Stimulated activated CD4-positive, alpha-beta T cell treated with anti-CD3 and anti-CD28 coated beads, Interleukin-12 subunit alpha, Interleukin-12 subunit beta, amount 100 ng/mL, for 4 hours (primary cell): ENCODE data around the gene C16orf90.
A peak's percentile ranks its signal among the peaks of the same experiment; 100 is the strongest.
"Not testable (repeated sequence)": the region's sequence is repeated elsewhere in the genome, so short reads cannot be mapped to it uniquely, and the experiment has no call there.

Experiments used
- DNase-seq: peaks from one replicate; pipeline ENCODE4 v3.0.0-alpha.2; 2020

The C16orf90 gene

DNA sequence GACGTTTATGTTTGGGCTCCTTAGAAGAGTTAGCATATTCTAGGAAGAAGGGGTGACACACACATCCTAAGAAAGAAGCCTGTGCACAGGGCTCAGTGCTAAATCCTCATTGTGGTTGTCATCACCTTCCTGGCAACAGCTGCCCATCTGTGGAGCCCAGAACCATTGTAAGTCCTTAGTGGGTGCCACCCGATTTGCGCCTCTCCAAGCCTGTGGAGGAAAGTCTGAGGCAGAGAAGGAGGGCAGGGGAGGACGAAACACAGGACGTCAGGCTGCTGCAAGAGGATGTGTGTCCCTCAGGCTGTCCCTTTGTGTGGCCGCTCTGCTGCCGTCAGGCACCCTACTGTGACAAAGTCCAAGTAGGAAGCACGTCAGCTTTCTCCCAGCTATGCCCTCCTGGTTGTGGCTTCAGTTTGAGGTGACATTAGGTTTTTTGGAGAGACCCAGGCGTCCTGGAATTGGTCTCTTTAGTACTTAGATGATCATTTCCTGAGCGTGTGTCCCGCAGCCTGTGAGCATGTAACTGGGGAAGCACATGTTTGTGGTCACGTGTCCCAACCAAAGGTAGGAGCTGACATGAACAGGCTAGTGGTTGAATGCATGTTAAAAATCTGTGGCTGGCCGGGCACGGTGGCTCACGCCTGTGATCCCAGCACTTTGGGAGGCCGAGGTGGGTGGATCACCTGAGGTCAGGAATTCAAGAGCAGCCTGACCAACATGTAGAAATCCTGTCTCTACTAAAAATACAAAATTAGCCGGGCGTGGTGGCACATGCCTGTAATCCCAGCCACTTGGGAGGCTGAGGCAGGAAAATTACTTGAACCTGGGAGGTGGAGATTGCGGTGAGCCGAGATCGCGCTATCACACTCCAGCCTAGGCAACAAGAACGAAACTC is 16.2 kb upstream of the C16orf90 start:
- no peak for DNase-seq

DNA sequence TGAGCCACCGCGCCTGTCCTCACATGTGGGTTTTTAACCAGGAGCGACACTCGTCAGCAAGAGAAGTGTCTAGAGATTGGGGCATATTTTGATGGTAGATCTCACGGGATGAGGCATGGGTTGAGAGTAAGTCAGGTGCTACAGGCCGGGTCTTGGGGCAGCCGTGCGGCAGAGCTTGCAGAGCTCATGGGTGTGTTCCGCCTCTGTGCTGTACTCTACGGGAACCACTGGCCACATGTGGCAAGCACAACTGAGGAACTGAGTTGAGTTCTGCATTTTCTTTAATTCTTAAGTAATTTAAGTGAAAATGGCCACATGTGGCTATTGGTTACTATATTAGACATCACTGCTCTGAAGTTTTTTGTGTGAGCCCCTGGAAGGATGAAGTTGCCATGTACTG is 15.1 kb upstream of the C16orf90 start:
- no peak for DNase-seq

DNA sequence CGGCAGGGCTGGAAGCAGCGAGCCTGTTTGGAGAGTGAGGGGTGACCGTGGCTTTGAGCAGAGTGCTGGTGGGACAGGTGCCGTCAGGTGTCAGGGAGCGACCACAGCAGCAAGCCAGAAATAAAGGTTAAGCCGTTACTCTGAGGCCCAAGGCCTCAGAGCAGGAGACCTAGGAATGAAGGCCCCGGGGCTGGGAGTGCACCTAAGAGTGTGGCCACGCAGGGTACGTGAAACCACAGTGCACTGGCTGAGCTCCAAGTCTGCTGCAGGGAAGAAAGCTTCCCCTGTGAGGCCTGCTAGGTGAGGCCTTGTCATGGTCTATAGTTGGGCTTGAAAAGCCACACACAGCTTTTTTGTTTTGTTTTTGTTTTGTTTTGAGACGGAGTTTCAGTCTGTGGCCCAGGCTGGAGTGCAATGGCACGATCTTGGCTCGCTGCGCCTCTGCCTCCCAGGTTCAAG is 14.2 kb upstream of the C16orf90 start:
- peak; percentile 47 for DNase-seq

DNA sequence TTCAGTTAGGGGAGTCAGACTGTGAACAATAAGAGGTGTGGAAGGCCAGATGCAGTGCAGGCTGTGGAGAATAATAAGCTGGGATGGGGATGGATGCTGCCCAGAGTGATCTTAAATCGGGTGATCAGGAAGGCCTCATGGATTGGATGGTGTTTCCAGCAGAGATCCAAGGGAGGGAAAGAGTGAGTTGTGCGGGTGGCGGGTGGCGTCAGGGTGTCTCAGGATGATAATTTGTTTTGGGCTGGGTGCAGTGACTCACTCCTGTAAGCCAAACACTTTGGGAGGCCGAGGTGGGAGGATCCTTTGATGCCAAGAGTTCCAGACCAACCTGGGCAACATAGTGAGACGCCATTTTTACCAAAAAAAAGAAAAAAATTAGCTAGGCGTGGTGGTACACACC is 13.4 kb upstream of the C16orf90 start:
- no peak for DNase-seq

DNA sequence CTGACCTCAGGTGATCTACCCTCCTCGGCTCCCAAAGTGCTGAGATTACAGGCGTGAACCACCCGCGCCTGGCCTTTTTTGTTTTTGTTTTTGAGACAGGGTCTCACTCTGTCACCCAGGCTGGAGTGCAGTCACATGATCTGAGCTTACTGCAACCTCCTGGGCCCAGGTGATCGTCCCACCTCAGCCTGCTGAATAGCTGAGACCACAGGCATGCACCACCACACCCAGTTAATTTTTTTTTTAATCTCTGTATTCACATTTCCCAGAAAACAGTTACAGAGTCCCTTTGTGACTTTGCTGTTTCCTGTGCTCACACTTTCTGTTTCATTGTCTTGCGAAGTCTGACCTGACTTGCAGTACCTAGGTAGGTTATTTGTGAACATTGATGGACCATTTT is 8.2 kb upstream of the C16orf90 start:
- peak; percentile 31 for DNase-seq

DNA sequence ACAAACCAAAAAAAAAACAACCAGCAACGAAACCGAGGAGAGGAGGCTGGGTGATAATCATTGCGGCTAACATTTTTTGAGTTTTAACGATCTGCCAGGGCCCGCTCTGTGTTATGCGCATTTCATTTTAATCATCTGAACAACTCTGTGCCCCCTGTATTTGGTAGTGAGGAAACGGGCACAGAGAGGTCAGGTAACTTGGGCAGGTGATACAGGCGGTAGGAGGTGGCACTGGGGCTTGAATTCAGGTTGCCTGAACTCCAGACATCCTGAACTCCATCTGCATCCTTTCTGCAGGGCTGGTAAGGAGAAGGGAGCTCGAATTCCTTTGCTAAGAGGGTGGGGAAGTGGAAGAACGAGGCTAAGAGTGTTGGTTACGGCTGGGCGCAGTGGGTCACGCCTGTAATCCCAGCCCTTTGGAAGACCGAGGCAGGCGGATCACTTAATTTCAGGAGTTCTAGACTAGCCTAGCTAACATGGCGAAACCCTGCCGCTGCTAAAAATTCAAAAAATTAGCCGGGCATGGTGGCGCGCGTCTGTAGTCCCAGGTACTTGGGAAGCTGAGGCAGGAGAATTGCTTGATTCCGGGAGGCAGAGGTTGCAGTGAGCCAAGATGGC is 6.6 kb upstream of the C16orf90 start:
- DNase-seq: no peak

DNA sequence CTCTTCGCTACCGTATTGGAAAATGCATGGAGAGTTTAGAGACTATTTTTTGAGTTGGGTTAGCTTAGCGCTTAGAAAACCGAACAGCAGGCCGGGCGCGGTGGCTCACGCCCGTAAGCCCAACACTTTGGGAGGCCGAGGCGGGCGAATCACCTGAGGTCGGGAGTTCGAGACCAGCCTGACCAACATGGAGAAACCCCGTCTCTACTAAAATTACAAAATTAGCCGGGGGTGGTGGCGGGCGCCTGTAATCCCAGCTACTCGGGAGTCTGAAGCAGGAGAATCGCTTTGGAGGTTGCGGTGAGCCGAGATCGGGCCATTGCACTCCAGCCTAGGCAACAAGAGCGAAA is 6.1 kb upstream of the C16orf90 start:
- not testable (repeated sequence) for DNase-seq

DNA sequence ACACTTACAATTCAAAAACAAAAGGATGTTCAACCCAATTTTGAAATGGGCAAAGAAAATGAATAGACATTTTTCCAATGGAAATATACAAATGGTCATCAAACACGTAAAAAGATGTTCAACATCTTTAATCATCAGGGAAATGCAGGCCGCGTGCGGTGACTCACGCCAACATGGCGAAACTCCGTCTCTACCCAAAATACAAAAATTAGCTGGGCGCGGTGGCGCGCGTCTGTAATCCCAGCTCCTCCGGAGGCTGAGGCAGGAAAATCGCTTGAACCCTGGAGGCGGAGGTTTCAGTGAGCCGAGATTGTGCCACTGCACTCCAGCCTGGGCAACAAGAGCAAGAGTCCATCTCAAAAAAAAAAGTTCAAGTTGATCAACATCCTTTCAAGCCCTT is 3.7 kb upstream of the C16orf90 start:
- DNase-seq: no peak

DNA sequence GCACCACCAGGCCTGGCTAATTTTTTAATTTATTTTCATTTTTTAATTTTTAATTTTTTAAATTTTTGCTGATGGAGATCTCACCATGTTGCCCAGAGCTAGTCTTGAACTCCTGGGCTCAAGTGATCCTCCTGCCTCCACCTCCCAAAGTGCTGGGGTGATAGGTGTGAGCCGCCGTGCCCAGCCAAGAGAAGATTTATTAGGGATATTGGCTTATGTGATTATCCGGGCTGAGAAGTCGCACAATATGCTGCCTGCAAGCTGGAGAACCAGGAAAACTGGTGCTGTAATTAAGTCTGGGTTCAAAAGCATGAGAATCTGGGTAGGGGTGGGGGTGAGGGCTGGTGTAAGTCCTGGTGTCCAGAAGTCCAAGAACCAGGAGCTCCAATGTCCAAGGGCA is 2.5 kb upstream of the C16orf90 start:
- no peak for DNase-seq

DNA sequence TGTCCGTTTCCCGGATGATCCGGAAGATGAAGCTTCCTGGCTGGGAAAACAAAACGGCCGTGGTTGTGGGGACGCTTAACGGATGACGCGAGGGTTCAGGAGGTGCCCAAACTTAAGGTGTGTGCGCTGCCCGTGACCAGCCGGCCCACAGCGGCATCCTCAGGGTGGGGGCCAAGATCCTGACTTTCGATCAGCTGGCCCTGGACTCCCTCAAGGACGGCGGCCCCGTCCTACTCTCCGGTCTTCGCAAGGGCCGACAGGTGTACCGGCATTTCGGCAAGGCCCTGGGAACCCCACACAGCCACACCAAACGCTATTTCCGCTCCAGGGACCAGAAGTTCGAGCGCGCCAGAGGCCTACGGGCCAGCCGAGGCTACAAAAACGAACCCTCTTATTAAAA is 1.1 kb upstream of the C16orf90 start:
- DNase-seq: no peak

DNA sequence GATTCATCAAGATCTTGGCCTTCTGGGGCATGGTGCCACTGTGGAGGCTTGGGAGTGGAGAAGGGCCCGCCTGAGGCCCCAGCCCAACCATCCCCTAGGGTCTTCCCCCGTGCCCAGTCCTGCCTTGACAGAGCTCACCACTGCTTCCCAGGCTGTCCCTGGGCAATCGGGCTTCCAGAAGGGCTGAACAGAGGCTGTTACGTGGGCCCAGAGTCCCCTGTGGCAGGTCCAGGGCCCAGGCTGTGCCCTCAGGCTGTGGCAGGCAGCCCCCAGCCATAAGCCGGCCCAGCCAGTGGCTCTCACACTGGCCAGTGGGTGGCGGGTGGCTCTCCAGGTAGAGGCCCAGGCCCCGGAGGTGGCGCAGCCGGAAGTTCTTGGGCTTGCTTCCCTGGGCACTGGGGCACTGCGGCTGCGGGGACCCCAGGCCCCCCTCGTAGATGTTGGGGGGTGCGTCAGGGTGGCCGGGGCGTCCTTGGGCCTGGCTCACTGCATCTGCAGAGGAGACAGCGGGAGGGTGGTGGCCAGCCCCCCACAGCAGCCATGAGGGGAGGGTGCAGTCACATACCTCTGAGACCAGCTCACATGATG is 809 bp downstream of the C16orf90 start:
- DNase-seq: no peak

DNA sequence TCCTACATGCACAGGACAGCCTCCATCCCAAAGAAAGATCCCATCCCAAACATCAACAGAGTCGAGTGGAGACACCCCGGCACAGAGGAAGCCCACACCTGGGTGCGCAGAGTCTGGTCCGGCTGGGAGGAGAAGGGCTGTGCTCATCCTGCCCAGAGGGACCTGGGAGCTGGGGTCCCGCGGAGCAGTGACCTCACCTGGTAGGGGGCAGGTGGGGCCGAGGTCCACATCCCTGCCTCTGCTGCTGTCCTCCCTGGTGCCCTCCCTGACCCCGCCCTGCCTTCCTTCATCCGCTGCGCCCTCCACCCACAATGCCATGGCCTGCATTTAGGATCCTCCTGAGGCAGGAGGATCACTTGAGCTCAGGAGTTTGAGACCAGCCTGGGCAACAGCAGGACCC is 2.9 kb downstream of the C16orf90 start:
- no peak for DNase-seq

DNA sequence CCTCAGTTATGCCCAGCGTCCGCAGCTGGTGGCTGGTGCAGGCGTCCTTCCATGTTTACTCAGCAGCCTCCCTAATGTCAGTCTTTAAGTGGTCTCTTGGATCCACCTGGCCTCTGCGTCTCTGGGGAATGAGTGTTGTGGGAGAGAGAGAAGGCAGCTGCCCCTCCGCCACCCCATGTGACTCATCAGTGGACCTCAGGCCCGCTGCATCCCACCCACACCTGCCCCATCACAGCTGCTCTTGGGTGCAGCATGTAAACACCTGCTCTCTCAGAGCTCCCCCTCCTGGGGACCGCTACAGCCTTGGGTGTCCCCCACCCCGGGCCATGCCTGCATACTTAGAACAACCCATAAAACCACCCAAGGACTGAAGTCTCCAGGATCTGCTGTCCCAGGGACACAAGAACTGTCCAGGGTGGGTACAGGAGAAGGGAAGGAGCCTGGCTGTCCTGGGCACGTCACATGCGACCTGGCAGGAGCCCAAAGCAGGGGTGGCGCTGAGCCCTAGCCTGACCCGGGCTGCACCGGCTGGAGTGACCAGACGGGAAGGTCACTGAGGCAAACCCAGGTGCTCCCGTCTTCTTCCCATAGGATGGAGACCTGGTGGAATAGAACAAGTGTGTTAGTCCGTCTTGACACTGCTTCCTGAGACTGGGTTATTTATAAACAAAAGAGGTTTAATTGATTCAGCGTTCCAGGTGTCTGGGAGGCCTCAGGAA is 4.2 kb downstream of the C16orf90 start:
- no peak for DNase-seq

DNA sequence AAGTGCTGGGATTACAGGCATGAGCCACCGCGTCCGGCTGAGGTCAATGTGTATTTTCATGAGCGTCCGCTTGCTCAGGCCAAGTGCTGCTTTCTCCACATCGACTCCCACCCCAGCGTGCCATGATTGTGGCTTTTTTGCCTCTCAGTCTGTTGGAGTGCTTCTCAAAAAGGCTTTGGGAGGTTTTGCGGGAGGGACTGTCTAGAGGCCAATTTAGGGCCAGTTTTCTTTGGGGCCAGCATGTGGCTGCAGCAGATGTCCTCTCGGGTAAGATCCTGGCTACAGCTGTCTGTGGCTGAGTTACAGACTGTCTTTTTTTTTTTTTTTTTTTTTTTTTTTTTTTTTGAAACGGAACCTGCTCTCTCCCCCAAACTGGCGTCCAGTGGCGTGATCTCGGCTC is 6.5 kb downstream of the C16orf90 start:
- no peak for DNase-seq

DNA sequence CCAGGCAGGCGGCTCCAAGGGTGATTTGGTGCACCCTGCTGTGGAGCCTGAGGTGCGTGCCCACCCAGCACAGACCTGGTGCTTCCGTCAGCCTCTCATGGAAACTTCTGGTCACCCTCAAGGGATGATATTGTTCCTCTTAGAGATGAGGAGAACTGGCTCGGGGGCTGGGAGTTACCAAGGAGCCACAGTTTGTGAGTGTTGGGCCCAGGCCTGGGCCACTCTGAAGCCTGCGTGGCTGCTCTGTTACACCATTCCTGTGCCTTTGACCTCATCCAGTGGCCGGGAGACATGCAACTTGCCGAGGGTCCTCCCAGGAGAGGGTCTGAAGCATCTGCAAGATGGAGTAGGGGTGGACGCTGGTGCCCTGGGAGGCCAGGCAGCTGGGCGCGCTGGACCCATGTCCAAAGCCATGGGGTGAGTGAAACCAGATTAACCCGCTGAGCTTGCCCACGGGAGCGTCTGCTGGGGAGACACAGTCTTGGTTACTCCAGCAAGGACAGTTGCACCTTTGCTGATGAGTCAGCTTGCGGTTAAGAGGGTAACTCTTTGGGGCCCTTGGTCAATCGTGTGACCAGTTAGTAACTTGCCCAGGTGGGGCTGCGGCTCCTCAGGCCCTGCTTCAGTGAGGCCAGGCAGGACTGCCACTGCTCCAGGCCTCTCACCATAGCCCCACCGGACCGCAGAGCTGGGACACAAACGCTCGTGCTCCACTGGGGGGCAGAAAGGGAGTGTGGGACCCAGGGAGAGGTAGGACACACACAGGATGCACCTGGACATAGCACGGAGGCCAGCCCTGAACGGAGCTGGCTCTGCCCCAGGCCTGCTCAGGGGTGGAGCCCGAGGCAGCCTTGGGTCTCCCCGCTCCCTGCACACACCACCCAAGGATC is 7.5 kb downstream of the C16orf90 start:
- no peak for DNase-seq

DNA sequence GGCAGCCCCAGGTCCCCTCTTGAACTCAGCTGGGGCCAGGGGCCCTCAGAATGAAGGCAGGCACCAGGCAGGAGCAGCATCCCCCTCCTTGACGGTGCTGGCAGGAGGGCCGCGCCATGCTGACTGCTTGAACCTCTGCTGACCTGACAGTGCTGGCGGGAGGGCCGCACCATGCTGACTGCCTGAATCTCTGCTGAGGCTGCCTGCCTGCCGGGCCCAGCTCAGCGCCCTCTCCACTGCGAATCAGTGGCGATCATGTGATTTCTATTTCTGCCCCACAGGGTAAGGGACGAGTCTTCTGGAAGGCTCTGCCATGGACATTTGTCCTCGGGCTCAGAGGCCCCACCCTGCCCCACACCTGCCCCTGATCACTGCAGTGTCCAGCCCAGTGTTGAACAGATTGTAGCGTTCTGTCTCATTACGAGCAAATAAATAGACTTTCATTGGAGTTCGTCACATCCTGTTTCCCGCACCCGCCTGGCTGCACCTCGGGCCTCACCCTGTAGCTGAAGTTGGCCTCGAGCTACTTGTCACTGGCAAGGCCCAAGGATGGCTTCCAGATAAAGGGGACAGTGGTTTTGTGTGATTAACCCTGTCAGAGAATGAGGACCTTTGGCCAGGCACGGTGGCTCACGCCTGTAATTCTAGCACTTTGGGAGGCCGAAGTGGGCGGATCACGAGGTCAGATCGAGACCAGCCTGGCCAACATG is 8.6 kb downstream of the C16orf90 start:
- no peak for DNase-seq

DNA sequence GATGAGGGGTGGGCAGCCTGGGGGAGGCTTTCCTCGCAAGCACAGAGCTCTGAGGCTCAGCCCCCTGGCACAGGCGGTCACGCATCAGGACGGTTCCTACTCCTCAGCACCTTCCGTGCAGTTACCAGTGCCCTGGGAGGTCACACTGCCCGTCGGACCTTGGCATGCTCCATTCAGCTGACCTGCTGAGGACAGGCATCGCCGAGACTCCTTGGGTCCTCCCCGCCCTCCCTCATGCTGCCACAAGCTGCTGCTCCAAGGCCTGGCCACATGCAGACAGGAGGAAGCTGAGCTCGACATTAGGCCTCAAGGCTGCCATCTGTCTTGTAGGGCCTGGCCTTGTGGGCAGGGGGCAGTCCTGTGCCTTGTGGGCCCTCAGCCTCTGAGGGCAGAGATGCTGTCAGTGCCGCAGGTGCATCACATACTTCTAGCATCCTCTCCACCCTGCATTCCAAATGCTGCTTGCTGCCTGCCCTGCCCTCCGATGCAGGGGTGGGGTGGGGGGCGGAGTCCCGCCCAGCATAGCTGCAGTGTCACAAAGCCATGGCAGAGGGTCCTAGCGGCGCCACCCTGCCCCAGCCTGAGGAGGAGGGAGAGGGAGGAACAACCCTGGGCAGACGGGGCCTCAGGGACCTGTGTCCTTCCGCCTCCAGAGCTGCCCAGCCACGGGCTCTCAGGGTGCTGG is 9.3 kb downstream of the C16orf90 start:
- DNase-seq: no peak

DNA sequence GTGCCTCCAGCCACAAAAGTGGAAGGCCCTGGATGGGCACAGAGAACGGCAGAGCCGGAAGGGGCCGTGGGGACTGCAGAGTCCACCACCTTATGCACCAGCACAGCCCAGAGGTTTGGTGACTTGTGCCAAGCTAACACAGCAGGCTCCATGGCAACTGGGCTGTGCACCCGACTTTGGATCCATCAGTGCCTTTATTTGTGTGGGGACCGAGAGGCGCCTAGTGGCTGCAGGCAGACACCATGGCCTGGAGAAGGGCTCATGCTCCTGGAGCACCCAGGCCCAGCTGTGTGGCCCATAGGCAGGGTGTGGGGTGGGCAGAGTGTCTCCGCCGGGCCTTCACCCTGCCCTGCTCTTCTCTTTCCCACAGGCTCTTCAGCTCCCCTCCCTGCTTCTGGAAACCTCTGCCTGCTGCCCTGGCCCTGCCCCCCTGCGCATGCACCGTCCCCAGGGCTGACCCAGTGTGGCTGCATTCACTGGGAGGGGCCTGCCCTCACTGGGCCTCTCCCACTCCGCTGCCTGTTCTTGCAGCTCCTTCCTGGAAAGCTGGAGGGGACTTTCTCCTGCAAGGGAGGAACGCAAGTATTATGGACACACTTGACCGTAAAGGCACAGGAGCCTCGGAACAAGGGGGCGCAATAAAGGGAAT is 10.1 kb downstream of the C16orf90 start:
- no peak for DNase-seq

DNA sequence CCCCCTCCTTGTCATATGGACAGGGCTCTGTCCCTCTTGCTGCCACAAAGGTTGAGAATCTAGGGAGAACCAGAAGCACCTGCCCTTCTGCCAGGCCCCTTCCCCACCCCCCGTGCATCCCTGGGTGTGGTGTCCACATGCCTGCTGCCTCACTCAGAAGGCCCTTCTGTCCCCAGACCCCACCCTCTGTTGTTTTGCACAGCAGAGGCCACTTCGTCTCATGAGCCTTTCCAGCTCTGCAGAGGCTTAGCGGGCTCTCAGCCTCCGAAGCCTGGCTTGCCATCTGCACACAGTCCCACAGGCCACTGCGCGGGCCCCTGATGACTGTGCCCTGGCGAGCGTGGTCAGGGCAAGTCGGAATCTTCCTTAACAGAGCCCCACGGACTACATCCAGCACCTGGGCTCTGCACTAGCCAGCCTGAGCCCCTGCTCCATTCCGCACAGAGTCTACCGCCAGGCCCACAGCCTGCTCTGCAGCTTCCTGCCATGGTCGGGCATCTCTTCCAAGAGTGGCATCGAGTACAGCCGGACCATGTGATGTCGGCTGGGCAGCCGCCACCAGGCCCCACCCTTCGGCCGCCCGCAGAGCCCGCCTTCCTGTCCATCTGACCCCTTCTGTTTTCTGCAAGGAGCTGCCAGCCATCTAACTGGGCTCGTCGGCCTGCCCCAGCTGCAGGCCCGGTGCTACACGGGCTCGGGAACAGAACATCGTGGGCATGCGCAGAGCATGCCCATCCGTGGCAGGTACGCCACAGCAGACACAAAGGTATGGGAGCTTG is 10.8 kb downstream of the C16orf90 start:
- DNase-seq: no peak
